Stimulated activated CD8-positive, alpha-beta memory T cell treated with anti-CD3 and anti-CD28 coated beads, Interleukin-7, amount 100 ng/mL, for 1 hour (primary cell): ENCODE measurements around the gene ZNF22.
"Not testable (repeated sequence)": the region's sequence is repeated elsewhere in the genome, so short reads cannot be mapped to it uniquely, and the experiment has no call there.

ENCODE experiments used
- DNase-seq, 2 donors: peaks; one replicate each; pipeline ENCODE4 v3.0.0-alpha.2; 2020; ENCODE audit warnings: low read depth in 2 of 2

The ZNF22 gene

DNA sequence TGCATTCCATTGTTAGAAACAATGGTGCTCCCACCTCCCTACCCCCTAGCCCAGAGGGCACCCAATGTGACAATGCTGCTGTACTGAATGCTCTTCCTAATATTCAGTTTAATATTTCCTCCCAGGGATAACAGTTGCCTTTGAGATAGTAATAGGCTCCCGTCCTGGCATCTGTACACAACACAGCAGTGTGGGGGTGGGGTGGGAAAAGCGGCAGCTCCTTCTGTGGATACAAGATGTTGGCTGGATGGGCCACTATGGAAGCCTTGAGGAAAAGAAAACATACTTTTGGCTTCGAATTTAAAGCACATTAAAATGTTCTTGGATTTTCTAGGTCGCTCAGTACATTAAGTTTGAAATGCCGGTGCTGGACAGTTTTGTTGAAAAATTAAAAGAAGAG is 9.2 kb upstream of the ZNF22 start:
- DNase-seq = no peak

DNA sequence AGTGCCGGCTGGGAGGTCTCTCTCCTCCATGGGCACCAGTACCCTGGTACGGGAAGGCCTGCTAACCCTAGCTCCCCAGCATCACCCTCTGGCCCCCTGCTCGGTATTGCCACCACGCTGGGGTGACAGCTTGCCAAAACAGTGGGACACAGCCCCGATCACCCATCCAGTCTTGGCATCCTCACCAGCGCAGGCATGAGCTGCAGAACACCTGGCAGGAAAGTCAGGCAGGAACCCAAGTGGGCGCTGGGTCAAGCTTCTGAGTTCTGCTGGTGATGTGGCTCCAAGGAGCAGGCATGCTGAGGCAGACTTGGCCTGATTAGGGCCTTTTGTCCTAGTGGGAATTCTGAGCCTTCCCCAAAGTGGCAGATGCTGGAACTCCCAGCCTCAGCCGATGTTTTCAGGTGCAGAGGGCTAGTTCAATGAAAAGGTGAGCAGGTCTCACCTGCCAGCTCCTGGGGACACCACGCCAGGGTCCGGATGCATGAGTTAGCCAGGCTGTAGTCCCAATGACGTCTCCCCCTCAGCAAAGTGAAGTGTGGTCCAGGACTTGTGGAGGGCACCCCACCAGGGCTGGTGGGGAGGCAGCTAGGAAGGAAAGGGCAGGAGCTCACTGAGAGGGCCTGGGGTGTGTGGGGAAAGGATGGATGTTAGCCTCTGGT is 8.5 kb upstream of the ZNF22 start:
- DNase-seq = no peak

DNA sequence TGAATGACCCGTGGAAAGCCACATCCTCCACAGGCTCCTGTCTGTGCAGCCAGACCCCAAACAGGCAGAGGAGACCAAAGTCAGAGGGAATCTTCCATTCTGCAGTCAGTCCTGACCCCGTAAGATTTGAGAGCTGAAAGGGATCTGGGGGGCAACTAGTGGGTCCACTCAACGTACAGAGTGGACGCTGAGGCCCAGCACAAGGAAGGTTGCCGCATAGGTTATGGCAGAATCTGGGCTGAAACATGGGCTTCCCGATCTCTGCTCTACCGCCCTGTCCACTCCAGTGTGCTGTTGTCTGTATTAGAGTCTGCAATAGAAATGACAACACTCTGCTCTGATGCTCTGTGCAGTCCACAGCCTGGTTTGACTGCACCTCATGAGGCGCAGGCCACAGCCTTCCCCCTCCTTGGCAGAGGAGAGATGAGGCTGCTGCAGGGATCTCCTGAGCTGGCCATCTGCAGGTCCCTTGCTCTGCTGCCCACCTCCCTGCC is 7.9 kb upstream of the ZNF22 start:
- DNase-seq = no peak

DNA sequence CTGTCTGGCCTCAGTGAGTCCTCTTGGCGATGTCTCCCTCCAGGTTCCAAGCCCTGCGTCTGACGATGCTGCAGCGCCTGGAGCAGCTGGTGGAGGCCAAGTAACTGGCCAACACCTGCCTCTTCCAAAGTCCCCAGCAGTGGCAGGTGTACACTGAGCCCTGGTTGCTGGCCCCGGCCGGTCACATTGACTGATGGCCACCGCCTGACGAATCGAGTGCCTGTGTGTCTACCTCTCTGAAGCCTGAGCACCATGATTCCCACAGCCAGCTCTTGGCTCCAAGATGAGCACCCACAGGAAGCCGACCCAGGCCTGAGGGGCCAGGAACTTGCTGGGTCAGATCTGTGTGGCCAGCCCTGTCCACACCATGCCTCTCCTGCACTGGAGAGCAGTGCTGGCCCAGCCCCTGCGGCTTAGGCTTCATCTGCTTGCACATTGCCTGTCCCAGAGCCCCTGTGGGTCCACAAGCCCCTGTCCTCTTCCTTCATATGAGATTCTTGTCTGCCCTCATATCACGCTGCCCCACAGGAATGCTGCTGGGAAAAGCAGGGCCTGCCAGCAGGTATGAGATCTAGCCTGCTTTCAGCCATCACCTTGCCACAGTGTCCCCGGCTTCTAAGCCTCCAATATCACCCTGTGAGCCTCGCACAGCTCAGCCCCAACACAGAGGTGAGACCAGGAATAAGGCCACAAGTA is 7.3 kb upstream of the ZNF22 start:
- no peak for DNase-seq

DNA sequence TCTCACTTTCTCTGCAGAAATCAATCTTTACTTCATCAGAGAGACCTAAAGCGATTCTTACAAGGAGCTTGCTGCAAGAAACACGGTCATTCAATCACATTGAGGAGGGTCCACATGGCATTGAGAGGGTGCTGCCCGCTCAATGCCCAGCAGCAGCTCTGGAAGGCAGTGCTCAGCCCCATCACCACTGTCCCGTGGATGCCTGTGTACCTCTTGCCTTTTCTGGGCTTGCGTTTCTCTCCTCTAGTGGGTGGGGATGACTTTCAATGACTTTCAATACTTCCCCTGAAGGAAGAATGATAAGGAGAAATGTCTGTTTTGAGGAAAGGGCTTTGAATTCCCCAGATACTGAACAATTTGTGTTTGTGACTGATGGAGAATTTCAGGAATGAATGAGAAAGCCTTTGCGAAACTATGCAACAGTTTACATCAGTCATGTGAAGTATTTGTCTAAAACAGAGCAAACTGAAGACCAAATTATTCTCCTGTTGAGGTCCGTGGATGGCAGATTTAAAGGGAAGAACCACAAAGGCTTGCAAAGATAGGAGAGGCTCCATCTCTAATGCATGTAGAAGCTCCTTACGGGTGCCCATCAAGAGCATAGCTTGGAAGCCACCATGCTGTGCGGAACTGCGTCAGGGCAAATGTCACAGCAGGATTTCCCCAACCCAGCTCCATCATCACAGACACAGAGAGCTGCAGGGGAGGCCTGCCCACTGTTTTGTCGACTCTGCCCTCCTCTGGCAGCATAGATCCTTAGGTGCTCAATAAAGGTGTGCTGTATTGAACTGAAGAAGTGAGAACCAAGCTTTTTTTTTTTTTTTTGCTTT is 6.6 kb upstream of the ZNF22 start:
- DNase-seq = no peak

DNA sequence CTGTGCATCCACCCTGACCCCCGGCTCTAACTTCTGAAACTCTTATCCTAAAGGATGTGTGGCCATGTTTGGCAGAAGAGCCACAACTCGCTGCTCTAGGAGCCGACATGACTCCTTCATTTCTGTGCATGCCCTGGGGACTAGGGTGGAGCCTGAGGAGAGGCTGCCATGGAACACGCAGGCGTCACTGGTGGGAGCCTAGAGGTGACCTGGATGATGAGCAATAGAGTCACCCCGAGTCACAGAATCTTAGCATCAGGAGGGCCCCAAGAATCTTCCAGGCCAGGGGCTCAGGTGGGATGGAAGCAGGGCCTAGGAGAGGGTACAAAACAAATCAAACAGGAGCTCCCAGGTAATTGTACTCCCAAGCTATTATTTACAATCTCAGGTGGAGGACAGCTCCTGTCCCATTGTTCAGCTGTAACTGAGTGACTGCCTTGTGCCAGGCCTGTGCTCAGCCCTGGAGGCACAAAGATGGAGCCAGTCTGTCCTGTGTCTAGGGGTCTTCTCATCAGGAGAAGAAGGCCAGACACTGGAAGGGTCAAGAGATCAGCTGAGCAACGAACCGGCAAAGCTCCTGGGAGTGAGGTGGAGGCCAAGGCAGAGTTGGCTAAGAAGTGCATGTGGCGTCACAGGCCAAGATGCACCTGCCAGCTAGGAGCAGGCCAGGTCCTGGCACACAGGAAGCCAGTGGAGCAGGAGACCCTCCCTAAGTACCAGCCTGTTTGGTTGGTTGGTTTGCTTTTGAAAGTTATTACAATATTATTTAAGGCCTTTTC is 5.8 kb upstream of the ZNF22 start:
- DNase-seq = no peak

DNA sequence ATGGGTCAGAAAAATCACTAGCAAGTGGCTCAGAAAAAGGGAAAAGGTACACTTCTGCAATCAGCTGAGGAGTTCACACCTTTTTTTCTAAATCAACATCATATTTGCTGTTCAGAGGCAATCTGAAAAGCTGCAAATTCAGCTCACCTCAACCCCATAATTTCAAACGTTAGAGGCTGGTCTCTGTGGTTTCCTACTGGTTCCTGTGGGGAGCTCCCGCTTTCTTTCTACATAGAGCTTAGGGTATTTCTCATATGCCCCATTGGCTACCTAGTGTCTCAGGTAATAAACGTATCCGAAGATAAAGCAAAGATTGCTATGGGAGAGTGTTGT is 5.2 kb upstream of the ZNF22 start:
- DNase-seq = no peak

DNA sequence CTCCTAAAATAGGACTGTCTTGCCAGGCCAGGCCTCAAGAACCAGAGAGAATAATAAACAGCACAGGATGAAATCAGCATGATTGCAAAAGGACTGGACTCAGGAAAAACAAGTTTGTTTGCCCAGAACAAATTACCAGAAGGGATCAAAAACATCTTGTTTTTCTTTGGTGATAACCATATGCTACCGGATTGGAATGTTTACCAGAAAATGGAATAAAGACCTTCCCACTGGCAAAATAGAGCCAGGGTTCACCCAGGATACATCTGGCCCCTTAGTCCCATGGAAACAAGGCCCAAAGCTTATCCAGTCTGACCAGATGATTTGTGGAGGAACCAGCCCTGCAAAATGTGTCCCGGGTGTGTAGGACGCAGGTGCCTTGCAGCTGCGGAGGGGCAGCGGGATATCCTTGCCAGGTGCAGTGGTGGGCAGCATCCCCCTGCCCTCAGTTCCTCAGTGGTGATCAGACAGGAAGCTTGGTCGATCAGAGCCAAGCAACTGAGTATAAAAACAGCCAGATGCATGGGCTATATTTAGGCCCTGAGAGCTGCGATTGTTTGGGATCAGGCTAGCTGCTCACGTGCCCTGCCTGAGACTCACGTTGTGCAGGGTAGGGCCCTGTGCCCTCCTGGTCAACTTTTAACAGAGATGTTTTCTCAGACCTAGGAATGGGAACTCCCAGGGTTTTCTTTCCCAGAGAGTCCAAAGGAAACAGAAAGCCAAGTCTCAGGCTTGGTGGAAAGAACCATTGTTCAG is 4.6 kb upstream of the ZNF22 start:
- DNase-seq = no peak

DNA sequence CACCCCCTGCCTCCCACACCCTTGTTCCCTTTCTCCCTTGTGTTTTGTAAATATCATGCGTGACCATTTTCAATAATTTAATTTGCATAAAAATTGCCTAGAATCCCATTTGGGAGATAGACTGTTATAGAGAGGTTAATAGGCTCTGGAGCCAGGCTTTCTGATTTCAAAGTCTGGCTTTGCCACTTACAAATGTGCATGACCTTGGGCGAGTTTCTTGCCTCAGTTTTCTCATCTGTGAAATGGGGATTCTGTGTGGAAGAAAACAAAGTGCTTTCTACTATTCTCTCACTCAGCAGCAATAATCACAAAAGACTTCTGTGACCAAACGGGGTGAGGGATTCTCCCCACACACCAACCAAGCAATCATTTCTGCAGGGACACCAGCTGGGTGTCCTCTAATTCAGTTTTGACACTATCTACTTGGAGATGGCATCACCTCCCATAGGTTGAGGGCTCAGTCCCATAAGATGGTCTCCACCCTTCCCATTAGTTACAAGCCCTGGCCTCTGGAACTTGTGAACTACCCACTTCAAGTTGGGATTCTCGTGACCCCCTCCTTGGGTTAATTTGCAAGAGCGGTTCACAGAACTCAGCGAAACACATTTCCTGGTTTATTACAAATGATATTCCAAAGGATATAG is 3.5 kb upstream of the ZNF22 start:
- DNase-seq = no peak

DNA sequence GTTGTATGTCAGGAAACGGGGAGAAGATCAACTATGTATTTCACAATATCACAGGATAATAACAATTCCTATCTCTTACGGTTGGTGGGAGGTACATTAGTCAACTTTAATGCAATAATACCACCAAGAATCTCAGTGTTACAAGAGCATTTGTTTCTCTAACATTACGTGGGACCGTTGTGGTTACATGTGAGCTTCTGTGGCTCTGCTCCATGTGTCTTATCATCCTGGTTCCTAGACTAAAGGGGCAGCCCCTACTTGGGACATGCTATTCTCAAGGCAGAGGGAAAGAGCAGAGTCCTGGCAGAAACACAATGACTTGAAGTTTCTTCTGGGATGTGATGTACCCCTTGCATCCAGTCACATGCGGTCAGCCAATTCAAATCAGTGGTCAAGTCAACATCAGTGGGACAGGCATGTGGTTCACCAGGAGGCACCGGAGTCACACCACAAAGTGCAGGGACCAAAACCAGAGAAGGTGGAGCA is 2.5 kb upstream of the ZNF22 start:
- DNase-seq = no peak

DNA sequence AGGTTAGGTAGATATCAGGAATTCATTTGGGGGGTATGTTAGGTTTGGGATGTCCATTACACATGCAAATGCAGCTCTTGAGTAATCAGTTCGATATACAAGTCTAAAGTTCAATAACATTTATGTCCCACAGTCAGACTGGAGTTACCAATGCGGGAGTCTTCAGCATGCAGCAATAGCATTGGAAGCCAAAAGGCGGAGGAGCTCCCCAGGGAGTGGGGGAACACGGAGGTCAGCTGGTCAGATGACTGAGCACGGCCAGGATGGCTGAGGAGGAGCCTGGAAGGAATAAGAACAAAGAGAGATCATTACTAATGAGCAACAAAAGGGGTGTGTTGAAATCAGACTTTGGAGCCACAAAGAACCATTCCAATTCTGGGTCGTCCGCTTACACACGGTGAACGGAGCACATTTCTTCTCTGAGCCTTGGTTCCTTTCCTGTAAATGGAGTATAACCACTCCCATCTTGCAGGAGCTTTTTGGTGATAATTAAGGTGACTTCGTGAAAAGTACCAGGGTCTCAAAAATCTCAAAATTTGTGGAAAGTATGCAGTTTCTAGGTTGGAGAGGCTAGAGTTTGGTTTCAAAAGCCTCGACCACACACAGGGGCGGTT is 478 bp upstream of the ZNF22 start:
- no peak for DNase-seq

DNA sequence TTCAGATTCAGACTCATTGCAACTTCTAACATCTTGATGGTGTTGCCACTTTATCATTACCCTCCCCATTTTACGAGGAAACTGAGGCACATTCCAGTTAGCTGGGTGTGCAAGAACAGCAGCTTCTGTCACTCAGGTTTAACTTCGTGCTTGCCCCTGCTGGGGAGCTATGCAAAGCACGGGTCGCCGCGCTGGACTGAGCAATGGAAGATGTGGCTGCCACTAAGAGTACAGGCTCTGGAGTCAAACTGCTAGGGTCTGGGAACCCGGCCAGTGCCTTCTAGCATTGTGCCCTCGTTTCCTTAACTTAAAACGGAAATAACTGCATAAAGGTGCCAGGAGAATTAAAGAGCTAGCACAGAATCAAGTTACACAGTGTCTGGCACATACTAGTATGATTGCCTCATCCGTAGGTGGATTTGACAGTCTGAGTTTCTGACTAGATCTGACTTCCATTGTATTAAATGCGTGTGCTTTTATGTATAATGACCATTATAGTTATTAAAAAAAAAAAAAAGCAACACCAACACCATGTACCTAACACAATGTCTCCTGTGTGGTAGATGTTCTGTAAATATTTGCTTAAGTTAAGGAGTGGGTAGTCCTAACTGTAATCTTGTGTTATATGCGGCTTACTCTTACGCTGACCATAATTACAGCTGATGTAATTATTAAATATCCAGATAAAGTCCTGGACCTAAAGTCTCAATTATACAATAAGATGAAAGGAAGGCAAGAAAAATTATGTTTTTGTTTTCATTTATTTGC is 842 bp downstream of the ZNF22 start:
- DNase-seq = peak; percentile 11 to 21

DNA sequence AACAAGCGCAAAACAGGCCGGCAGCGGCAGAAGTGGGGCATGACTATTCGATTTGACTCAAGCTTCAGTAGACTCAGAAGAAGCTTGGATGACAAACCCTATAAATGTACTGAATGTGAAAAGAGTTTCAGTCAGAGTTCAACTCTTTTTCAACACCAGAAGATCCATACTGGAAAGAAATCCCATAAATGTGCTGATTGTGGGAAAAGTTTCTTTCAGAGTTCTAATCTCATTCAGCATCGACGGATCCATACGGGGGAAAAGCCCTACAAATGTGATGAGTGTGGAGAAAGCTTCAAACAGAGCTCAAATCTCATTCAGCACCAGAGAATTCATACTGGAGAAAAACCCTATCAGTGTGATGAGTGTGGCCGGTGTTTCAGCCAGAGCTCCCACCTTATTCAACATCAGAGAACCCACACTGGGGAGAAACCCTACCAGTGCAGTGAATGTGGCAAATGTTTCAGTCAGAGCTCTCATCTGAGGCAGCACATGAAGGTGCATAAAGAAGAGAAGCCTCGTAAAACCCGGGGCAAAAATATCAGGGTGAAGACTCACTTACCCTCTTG is 2.8 kb downstream of the ZNF22 start:
- no peak for DNase-seq

DNA sequence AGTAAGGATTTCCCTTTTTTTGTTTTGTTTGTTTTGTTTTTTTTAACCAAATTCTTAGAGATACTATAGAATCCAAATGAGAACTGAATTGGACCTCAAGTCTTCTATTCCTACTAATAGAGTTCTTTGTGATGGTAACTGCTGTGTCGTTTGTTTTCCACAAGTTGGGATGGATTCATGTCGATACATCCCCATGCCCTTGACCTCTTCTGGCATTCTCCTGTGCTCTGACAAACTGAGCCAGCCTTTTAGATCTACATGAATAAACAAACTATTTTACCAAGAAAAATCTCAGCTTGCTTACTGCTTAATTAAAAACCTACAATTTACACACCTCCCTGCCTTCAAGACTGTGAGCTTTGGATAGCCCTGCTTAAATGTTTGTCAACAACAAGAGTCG is 3.9 kb downstream of the ZNF22 start:
- no peak for DNase-seq

DNA sequence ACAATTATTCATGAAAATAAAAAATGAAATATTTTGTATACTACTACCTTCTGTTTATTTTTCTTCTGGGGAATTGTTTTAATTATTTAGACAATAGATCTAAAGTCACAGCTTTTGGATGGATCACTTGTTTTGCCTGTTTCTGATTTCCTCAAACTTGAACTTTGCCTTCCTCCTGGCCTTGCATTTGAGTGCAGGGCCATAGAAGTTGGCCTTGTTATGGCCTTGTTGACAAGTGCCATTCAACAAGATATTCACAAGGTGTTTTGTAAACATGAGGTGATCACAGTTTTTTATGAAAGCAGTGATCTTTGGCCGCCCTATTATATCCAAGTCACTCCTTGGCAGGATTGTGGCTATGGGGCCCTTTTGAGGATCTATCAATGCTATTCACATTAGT is 4.6 kb downstream of the ZNF22 start:
- DNase-seq = no peak

DNA sequence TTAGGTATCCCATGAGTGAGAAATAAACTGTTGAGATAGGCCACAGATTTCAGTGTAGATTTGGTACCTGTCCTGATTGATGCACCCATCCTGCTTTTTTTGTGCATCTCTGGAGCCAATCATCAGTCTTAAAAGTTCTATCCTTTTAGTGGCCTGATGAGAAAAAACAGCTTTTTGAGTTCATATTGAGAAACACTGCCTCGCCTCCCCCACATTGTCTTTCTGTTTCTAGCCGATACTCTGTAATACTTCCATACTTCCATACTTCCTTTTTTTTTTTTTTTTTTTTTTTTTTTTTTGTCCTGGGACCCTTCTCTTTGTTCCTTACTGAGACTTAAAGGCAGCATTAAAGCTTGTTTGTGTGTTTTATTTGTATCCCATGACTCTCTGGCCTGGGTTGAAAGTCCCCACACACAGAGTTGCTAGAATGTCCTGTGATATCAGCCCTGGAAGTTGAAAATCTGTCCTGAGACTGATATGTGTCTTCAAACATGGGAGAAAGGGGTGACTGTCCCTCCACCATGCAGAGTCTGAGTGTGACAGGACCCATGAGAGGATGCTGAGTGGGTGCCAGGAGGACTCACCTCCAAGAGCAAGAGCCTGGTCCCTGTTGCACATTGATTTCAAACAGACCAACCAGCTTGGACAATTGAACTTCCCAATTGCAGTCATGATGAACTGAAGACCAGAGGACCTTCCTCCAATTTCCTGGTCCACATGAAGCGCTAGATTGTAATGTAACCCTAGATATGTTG is 5.7 kb downstream of the ZNF22 start:
- DNase-seq = no peak

DNA sequence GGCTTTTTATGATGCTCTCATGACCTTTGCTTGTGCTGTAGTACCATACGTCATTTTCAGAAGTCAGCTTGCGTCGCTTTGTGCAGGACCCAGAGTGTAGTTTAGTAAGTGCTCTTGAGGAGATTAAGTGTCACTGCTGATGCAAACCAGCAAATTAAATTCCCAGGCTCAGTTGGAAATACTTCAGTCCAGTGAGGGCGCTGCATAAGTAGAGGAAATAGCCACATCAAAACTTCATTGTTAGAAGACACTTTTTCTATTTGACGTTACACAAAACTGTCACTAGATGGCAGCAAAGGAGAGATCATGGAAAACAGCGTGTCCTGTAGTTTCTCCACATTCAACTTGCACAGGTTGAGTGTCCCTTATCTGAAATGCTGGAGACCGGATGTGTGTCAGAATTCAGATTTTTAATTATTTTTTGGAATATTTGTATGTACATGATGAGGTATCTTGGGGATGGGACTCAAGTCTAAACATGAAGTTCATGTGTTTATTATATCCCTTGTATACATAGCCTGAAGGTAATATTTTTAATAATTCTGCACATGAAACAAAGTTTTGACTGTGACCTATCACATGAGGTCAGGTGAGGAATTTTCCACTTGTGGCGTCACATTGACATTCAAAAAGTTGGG is 7.9 kb downstream of the ZNF22 start:
- DNase-seq = no peak

DNA sequence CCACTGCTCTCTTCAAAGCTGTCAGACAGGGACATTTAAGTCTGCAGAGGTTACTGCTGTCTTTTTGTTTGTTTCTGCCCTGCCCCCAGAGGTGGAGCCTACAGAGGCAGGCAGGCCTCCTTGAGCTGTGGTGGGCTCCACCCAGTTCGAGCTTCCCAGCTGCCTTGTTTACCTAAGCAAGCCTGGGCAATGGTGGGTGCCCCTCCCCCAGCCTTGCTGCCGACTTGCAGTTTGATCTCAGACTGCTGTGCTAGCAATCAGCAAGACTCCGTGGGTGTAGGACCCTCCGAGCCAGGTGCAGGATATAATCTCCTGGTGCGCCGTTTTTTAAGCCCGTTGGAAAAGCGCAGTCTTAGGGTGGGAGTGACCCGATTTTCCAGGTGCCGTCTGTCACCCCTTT is 13.8 kb downstream of the ZNF22 start:
- not testable (repeated sequence) for DNase-seq
